ENCODE measurements around the gene PHACTR1.
"Not testable (repeated sequence)": the region's sequence is repeated elsewhere in the genome, so short reads cannot be mapped to it uniquely, and the experiment has no call there.

Gene PHACTR1

DNA sequence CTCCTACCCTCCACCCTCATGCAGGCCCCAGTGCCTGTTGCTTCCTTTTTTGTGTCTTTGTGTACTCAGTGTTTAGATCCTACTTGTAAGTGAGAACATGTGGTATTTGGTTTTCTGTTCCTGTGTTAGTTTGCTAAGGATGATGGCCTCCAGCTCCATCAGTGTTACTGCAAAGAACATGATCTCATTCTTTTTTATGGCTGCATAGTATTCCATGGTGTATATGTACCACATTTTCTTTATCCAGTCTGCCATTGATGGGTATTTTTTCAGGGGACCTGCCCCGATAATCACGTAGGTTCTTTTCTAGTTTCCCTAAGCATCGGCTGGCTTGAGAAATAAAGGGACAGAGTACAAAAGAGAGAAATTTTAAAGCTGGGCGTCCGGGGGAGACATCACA is 527.2 kb downstream of the PHACTR1 start:
- DNase-seq = not testable (repeated sequence)

DNA sequence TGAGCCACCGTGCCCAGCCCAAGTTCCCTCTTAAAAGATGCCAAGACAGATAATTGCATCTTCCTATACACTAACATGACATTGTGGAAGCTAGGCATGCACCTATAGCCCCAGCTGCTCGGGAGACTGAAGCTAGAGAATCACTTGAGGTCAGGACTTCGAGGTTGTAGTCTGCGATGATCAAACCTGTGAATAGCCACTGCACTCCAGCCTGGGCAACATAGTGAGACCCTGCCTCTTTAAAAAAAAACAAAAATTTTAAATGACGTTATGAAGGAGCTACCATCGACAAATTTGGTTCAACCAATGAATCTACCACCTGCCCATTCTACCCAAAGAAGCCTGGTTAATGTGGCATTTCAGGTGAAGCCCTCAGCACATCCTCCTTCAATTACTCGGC is 531.1 kb downstream of the PHACTR1 start:
- DNase-seq = no peak

DNA sequence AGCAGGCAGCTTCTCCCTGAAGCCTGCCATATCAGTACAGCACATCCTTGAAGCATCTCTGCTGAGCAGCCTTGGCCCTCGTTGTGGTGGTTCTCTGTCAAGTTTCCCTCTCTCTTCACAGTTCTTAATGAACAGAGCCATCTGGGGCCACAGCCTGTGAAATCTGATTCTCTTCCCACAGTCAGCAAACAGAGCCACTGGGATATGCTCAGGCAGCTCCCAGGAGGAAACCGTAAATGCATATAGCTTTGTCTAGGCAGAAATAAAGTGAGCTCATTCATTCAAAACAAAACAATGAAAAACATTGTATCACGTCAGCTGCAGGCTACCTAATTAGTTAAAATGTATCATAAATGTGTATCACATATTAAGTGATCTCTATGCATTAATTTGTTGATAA is 531.5 kb downstream of the PHACTR1 start:
- no peak for DNase-seq

DNA sequence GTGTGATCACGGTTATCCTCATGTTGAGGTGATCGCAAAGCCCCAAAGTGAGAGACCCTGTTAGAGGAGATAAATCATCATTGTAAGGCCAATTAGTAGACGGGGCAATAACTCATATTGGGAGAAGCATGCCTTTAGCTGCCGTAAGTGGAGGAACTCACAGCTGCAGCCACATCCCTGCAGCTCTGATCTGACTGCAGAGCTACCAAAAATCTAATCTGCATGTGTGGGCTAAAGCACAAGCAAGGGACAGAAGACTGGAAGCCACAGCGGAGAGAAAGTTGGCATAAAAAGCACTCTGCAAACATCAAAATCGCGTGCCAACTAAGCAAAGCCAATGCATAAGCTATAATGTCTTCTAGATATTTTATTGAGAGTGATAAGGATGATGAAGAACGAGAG is 532.0 kb downstream of the PHACTR1 start:
- no peak for DNase-seq

DNA sequence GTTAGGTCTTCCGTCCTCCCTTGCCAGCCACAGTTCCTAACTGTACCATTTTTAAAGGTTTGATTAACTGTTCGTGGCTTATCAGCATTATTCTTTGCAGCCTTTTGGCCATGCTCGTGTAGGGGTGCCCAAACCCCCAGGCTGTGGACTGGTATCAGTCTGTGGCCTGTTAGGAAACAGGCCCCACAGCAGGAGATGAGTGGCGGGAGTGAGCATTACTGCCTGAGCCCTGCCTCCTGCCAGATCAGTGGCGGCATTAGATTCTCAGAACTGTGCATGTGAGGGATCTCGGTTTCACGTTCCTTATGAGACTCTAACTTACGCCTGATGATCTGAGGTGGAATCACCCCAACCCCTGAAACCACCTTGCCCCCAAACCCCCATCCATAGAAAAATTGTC is 532.4 kb downstream of the PHACTR1 start:
- no peak for DNase-seq

DNA sequence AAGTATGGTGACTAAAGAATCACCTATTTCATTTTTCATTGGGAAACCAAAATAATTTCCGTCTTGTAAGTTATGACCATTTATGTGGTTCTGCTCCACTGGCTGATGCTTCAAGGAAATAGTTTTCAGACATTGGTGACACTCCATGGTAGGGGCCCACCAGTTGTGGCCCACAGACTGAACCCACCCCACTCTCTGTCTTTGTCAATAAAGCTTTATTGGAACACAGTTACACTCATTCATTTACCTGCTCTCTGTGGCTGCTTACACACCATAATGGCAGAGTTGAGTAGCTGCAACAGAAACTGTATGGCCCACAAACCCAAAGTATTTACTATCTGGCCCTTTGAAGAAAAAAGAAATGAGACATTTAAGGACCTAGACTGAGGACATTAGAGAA is 533.2 kb downstream of the PHACTR1 start:
- no peak for DNase-seq

DNA sequence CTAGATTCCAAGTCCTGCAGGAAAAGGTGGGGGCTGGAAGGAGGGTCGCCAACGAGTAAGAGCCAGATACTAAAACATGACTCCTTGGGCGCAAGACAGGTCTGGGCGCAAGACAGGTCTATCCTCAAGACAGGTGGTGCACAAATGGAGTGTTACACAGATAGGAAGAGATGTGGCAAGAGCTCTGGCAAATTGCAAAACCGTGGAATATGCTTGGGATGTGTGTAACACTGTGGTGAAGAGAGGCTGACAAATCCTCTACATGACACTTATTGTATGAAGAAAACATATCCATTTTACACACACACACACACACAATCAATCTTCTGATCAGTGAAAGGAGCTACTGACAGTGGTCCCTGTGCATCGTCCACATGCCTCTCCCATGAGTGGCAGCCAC is 534.1 kb downstream of the PHACTR1 start:
- DNase-seq = peak in 1 of 2 donors; percentile 11

DNA sequence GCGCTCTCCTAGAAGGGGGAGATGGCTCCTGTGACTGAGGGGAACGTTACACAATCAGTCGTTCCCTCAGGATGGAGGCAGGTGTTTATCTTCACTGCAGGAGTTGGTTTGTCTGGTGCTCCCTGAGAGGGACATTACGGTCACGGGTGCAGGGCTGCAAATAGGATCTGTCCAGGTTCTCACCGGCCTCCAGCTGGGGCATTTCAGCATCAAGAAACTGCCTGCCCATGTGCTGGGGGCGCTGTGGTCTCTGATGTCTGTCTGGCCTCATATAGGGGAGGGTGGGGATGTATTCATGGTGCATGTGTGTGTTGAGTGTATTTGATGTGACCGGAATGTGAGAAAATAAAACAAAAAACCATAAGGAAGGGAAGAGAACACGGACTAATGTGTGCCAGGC is 534.7 kb downstream of the PHACTR1 start:
- DNase-seq = no peak

DNA sequence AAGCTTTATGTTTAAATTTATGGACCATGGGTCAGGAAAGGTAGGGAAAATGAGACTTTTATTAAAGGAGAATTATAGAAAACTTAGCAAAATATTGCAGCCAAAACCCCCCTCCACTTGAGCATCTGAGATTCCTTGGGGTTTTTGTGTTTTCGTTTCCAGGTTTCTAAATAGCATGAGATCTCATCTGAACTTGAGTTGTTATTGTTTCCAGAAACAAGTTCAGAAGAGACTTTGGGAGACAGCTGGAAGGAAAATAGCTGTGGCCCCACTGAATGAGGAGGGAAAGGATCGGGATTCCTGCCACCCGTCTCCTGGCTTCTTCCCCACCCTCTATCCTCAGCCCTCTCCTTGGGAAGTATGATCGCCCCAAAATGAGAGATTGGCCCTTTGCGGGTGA is 536.2 kb downstream of the PHACTR1 start:
- DNase-seq = no peak

DNA sequence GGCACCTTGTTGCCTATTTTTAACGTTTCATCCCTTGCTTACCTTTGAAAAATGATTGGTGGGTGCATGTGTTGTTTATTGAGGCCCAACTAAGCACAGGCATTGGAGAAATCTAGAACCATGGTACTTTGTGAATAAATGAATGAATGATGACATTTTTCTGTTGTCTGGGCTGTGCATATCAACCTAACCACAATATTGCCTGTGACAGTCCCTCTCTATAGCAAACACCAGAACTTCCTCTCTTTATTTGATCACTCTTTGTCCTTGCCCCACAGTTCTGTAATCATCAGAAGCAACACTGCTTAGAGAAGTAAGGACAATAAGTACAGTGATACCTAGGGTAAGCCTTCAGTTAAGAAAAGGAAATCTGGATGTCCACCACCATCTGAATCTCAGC is 536.7 kb downstream of the PHACTR1 start:
- peak; percentile 64 to 83 for DNase-seq

DNA sequence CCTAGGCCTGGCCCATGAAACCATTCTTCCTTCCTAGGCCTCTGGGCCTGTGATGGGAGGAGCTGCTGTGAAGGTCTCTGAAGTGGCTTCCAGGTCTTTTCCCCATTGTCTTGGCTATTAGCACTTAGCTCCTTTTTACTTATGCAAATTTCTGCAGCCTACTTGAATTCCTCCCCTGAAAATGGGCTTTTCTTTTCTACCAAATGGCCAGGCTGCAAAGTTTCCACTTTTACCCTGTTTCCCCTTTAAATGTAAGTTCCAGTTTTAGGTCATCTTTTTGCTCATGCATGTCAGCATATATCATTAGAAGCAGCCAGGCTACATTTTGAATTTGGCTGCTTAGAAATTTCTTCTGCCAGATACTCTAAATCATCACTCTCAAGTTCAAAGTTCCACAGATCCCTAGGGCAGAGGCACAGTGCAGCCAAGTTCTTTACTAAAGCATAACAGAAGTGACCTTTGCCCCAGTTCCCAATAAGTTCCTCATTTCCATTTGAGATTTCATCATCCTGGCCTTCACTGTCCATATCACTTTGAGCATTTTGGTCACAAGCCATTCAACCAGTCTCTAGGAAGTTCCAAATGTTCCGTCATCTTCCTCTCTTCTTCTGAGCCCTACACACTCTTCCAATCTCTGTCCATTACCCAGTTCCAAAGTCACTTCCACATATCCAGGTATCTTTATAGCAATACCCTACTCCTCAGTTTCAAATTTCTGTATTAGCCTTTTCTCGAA is 539.9 kb downstream of the PHACTR1 start:
- DNase-seq = peak; percentile 82 to 88

DNA sequence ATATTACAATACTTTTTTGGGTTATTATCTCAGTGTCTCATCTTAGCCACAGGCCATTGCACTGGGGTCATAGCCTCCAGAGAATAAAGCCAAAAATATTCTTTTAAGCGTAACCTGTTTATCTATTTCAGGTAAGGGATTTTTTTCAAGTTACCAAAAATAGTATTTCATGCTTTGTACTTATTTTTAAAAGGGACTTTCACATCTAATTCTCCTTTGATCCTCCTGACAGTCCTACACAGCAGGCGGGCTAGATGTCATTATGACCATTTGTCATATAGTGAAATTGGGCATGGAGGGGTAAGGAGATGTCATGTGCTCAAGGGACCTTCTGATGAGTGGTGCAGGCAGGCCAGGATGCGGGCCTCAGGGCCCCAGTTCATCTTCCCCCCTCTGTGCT is 542.8 kb downstream of the PHACTR1 start:
- DNase-seq = no peak

DNA sequence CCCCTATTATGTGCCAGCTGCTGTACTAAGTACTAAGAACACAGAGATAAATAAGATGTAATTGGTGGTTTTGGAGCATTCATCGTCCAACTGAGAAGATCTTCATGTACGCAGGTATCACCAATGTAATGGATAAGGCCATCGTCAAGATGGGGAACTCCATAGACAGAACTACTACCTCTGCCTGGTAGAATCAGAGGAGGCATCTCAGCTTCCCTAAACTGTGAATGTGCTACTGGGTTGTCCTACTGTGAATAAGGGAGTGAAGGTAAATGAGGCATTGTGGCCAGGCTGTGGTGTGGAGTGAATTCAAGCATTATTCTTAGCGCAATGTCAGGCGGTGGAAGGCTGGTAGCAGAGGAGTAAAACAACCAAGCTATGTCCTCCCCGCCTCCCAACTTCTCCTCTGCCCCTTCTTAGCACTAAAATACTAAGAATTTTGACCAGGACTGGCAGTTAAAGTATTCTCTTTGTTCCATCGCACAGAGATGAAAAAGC is 543.6 kb downstream of the PHACTR1 start:
- peak; percentile 18 for DNase-seq

DNA sequence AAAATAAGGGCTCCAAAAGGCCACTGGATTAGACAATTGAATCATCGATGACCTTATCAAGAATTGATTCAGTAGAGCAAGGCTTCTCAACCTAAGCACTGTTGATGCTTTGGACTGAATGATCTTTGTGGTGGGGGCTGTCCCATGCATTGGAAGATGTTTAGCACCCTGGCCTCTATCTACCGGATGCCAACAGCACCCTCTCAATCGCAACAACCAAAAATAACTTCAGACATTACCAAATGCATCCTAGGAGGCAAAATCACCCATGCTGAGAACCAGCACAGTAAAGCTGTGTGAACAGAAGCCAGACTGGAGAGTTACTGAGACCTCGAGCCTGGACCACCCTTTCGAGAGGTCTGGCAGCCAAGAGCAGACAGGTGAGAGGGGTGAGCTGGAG is 544.3 kb downstream of the PHACTR1 start:
- no peak for DNase-seq

DNA sequence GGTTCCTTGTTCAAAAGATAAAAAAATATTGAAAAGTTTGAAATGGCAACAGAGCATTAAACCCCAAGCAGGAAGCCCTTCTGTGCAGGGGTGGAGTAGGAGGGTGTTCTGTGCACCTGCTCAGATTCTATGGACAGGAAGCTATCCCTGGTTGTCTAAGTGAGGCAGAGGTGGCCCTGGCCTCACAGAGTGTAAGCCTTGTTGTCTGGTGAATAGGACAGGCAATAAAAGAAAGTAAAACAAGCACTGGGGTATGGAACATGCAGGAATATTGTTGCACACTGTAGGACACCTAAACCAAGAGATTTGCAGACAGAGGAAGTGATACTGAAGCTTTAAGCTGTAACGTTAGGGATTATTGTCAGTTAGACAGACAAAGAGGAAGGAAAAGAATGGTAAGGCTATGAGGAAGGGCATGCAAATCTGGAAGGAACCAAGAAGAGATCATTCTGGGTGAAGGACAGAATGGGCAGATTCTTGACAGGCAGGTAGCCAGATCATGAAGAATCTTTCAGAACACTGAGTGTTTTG is 545.0 kb downstream of the PHACTR1 start:
- DNase-seq = peak; percentile 55 to 81

DNA sequence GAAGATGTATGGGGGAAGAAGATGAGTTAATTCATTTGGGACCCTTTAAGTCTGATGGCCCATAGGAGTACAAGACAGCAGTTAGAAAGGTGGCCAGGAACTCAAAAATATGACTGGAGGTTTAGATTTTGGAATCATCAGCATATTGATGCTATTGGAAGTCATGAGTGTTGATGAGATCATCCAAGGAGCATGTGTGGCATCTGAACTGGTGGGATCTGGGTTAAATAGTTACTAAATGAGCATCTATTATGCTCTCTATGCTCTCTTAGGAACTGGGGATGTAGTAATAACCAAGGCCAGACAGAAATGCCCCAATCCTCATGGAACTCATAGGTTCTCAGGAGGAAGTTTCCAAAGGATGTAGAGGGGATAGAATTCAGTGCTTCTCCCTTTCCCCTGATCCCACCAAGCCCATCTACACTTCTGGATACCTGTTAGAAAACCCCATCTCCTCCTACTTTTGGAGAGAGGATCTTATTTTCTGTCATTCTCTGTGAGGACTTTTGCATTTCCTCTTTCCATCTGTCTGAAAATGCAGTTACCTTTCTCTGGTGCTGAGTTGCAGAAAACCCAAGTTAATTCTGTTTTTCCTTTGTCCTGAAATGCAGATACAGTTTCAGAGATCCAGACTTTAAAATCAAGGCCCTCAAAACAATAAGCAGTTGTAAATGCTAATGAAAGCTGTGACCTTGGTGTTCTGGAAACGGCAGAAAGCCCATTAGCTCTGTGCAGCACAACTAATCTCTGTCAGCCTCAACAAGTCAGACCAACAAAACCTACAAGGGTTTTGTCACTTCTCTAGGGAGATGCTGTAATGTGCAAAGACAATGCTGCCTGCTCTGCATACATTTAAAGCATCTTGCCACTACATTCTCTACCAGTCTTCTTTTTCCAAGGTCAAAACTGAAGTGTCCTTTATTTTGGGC is 546.0 kb downstream of the PHACTR1 start:
- no peak for DNase-seq

DNA sequence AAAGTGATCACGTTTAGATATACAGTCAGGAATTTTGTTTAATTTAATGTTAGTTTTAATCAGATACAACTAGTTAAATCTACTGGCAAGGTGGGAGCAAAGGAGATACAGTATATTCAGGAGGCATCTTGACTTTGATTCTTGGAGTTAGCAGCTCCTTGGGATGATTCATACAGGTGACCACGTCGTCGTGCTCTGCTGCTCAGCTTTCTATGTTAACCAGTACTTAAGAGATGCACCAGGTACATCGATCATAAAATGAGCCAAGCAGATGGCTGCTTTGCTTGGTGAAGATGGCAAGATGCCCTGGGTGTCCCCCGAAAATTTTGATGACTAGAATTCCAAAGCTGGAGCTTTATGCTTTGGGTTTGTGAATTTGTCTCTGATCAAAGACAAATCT is 547.1 kb downstream of the PHACTR1 start:
- no peak for DNase-seq

DNA sequence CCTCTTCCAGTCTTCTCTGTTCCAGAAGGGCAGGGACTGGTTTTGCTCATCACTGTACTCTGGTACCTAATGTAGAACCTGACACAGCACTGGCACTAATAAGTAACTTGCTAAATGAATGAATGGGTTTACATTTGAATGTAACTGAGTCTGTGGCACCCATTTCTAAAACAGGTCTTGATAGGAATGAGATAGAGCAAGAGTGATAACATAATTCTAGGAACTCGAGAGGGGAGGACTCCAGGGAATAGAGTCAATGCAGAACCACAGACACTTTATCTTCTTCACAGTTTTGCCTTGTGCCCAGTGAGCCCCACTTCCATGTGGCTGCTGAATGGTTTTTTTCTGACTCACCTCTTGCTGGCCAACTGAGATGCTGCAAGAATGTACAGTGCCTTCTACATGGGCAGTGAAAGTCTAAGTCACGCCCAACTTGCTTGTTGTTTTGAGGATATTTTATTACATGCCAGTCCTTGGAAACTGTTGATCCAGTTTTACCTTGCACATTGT is 550.6 kb downstream of the PHACTR1 start:
- no peak for DNase-seq

DNA sequence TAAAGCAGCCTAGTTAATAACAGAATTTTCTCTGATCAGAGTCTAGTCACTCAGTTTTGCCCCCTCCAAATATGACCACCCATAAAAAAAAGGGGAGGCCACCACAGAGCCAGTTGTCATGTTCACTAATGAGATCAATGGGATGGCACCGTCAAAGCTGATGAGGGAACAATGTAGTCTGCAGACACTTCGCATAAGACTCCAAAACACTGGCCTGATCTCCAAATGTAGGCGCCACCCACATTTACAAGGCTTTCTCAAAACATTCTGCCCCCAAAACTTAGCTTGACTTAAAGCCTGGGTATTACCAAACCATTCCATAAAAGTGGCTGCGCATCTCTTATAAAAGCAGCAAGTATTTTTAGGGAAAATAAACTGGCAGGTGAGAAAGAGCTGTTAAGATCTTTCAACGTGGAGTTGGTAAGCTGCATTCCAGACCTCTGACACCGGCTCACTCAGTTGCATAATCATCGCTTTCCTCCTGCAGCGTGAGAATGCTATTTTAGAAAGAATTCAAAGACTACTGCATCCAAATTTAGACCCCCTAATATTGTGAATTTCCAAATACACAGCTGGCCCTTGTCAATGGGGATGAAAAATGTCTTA is 552.4 kb downstream of the PHACTR1 start:
- no peak for DNase-seq

DNA sequence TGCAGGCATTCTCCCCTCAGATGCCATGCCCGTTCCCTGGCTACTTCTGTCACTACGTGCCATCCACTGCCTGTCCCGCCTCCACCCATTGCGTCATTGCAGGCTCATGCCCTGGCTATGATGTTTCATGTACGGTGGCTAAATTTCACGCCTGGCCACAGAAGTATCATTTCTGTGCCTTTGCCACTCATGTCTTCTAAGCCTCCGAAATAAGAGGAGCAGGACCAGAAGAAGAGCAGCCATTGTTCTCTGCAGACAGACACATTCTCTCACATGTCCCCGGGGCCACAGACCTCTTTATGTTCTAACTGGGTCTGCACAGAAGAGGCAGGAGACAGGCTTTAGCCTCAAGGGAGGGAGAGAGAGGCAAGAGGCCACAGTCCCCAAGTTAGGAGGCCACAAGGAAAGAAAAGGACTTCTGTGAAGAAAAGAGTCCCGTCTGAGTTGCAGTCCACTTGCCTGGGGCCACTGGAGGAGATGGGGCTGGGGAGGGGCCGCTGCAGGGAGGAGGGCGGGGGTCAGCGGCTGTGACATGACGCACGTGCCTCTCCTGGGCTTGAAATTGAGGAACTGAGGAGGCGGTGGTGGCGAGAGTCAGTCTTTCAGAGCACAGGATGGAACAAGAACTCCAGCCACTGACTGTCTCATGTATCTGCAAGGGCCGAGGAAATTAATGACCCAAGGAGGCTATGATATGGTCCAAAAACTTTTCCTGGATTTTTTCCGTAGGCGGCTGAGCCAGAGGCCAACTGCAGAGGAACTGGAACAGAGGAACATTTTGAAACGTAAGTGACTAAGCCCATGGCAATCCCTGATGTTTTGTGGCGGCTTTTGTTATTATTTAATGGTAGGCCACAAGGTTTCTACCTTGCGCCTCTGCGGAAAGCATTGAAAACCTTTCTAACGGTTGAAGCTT is 555.8 kb downstream of the PHACTR1 start:
- peak; percentile 78 to 86 for DNase-seq

DNA sequence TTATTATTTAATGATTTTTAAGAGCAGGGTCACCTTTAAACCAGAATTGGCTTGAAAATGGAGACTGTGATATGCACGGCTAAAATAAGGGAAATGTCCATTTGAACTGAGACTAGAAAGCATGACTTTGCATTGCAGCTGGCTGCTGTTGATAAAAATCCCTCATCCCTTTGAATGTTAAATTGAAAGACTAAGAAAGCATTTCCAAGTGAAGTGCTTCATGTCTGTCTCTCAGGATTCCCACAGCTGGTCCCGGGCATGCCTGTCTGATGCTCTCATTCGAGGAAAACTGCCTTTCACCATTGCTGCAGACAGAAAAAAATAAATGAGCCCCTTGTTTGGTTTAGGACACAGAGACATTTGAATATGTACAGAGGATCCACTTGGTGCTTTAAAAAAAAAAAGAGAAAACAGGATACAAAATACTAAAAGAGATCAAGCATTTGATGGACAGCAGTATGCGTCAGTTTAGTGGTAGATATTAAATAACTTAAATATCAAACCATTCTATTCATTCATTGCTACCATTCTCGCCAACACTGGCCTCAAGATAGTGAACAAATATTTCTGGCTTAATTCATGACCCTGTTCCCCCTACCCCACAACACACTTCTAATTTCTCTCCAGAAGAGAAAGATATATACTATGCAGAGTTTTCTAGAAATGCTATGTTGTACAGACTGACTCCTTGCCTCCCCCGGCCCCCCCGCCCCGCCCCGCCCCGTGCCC is 556.8 kb downstream of the PHACTR1 start:
- peak in 1 of 2 donors; percentile 27 for DNase-seq
